Effector memory CD4-positive, alpha-beta T cell (primary cell): ENCODE results near the gene DSG2.
"Not testable (repeated sequence)": the region's sequence is repeated elsewhere in the genome, so short reads cannot be mapped to it uniquely, and the experiment has no call there.

ENCODE experiments used
- DNase-seq, 3 donors: peaks; one replicate each; pipeline ENCODE4 v3.0.0-alpha.2; 2020
- H3K27ac ChIP-seq: 2 replicates; pipeline ENCODE4 v1.7.0; 2013; ENCODE audit warnings: mild to moderate bottlenecking, low read length, moderate library complexity; ENCODE audit not compliant: insufficient read depth, poor library complexity, severe bottlenecking
- H3K27me3 ChIP-seq: replicated peaks from 2 replicates; pipeline ENCODE4 v1.7.0; 2013; ENCODE audit warnings: mild to moderate bottlenecking, low read length; ENCODE audit not compliant: insufficient read depth, control insufficient read depth, poor library complexity, severe bottlenecking
- H3K36me3 ChIP-seq: 2 replicates; pipeline ENCODE4 v1.7.0; 2013; ENCODE audit warnings: mild to moderate bottlenecking, low read length, moderate library complexity; ENCODE audit not compliant: control insufficient read depth, insufficient read depth
- H3K4me1 ChIP-seq: 2 replicates; pipeline ENCODE4 v1.7.0; 2013; ENCODE audit warnings: low read length, mild to moderate bottlenecking; ENCODE audit not compliant: control insufficient read depth, insufficient read depth, poor library complexity, severe bottlenecking
- H3K4me3 ChIP-seq: 2 replicates; pipeline ENCODE4 v1.7.0; 2013; ENCODE audit warnings: low read length, low read depth, mild to moderate bottlenecking; ENCODE audit not compliant: insufficient read depth, poor library complexity, severe bottlenecking
- H3K9me3 ChIP-seq: 2 replicates; pipeline ENCODE4 v1.7.0; 2013; ENCODE audit warnings: mild to moderate bottlenecking, low read length, moderate library complexity; ENCODE audit not compliant: control insufficient read depth

The DSG2 gene

DNA sequence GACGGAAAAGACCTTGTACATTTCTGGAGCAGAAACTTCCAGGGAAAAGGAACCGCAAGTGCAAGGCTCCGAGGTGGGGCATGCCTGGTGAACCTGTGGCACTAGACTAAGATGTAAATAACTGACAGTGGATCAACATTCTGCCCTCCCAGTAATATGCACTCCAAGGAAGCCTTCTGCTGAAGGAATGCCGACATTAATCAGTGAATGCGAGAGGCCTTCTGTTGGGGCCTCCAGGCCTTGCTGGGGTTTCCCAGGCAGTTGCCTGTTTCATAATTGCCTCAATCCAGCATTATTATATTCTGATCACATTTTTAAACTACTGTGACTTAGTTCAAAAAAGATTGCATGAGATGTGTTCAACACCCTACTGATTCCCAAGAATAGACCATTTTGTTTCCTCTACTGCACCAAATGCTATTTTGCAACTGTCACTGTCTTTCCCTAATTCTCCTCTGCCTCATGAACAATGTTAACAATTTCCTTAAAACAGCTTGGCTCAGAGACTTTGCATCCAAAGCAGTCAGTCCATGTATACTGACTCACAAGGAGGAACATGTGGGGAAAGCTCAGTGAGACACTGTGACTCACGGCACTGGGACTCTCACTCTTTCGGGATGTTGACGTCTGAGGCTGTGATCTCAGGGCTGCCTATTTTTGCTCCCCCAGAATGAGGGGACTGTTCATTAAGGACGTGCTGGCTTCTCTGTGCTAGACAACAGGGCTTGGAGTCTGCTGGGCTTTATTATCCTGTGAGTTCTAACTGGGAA is 10.5 kb upstream of the DSG2 start:
- Histone ChIP-seq H3K4me1 (no peaks in the 10 kb centered on the region), H3K27me3 (no peaks in the 10 kb centered on the region), H3K36me3 (no peaks in the 10 kb centered on the region), H3K9me3 (no peaks in the 10 kb centered on the region), H3K4me3 (no peak overlapping the region), H3K27ac (no peak overlapping the region)
- no peak for DNase-seq

DNA sequence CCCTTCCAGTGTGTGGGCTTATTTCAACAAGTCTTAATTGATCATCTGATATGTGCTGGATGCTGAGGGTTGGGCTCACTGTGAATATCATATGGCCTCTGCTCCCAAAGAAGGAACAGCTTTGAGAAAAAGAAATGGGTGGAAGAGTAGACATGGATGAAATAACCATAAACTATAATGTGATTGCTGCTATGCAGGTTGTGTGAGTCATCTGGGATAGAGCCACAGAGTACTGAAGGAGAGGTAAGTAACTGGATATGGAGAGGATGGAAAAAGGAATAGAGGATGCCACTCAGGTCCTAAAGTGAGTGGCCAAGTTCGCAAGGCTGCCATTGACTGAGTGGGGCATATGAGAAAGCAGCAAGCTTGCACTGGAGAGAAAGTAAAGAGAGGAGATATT is 8.7 kb upstream of the DSG2 start:
- no peak overlapping the region for H3K27ac ChIP-seq
- no peaks in the 10 kb centered on the region for H3K4me1 ChIP-seq
- no peaks in the 10 kb centered on the region for H3K36me3 ChIP-seq
- no peaks in the 10 kb centered on the region for H3K9me3 ChIP-seq
- no peaks in the 10 kb centered on the region for H3K27me3 ChIP-seq
- no peak for DNase-seq
- H3K4me3 ChIP-seq: no peak overlapping the region

DNA sequence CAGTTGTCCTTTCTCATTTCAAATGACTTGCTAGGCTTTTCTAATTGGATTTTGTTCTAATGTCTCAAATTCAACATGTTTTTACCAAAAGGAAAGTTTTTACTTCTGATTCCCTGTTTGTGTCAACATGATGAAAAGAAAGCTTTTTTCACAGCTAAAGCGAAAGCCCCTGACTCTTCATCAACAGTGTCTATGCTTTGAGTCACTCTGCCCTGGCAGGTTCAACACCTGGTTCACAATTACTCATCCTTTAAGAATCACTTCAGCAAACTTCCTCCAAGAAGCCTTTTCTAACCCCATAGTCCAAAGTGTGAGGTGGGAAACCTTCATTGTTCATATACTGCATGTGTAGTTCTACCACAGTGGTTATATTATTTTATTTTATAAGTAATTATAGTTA is 7.6 kb upstream of the DSG2 start:
- H3K9me3 ChIP-seq: no peaks in the 10 kb centered on the region
- H3K36me3 ChIP-seq: no peaks in the 10 kb centered on the region
- no peak for DNase-seq
- H3K4me3 ChIP-seq: no peak overlapping the region
- no peaks in the 10 kb centered on the region for H3K4me1 ChIP-seq
- H3K27ac ChIP-seq: no peak overlapping the region
- no peaks in the 10 kb centered on the region for H3K27me3 ChIP-seq

DNA sequence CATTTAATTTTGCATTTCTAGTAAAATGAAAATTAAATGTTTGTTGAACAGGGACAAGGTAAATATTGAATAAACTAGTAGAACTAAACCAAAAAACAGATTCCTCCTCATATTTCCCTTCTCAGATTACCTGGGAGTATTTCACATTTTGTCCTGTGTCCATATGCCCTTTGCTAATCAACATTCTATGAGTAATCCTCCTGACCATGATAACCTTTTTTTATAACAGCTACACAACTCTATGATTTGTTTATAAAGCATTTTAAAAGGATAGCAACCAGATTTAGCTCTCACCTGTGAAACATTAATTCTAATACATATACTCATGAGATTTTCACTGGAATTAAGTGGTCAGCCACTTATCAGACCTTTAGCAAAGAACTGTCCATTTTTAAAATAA is 7.1 kb upstream of the DSG2 start:
- no peaks in the 10 kb centered on the region for H3K36me3 ChIP-seq
- H3K4me3 ChIP-seq: no peak overlapping the region
- H3K27ac ChIP-seq: no peak overlapping the region
- no peaks in the 10 kb centered on the region for H3K27me3 ChIP-seq
- no peaks in the 10 kb centered on the region for H3K4me1 ChIP-seq
- no peak for DNase-seq
- no peaks in the 10 kb centered on the region for H3K9me3 ChIP-seq

DNA sequence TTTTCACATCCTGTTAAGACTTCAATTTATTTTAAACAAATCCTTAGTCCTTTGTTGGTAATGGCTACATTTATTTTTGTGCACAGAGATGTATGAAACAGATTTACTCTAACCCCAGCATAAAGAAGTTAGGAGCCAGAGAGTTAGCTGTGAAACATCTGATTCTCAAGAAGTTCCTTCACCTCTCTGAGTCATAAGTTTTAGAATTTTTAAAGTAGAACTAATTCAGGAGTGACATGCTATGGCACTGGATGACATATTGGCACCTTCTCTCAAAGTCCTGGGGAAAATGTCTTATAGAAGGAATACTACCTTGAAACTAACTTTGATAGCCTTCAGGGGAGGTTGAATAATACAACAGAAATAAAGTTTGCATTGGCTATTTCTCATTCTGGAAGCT is 6.4 kb upstream of the DSG2 start:
- no peak for DNase-seq

DNA sequence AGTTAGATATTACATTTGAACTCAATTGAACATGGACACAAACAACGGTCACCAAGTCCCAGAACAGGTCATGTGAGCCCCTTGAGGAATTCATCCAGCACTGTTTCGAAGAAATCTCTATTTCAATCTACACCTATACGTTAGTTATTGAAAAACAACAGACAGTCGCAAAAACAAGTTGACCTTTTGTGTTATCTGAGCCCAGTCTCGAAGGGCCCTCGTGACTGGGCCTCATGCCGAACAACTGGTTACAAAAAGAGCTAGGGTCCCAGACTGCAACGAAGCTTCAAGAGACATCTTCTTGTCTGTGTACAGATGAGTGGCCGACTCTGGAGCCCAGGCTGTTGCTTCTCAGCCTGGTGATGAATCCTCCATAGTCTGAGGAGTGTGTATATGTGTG is 5.3 kb upstream of the DSG2 start:
- Histone ChIP-seq H3K4me3 (no peak overlapping the region), H3K9me3 (no peaks in the 10 kb centered on the region), H3K36me3 (no peaks in the 10 kb centered on the region), H3K27ac (no peak overlapping the region), H3K27me3 (peaks cover 7% of the 10 kb centered on the region), H3K4me1 (no peaks in the 10 kb centered on the region)
- DNase-seq: no peak

More for the DNA sequence above, 6.4 kb upstream of the DSG2 start:
- no peak overlapping the region for H3K4me3 ChIP-seq
- no peaks in the 10 kb centered on the region for H3K4me1 ChIP-seq
- no peak overlapping the region for H3K27ac ChIP-seq
- H3K36me3 ChIP-seq: no peaks in the 10 kb centered on the region
- H3K27me3 ChIP-seq: no peaks in the 10 kb centered on the region
- no peaks in the 10 kb centered on the region for H3K9me3 ChIP-seq

DNA sequence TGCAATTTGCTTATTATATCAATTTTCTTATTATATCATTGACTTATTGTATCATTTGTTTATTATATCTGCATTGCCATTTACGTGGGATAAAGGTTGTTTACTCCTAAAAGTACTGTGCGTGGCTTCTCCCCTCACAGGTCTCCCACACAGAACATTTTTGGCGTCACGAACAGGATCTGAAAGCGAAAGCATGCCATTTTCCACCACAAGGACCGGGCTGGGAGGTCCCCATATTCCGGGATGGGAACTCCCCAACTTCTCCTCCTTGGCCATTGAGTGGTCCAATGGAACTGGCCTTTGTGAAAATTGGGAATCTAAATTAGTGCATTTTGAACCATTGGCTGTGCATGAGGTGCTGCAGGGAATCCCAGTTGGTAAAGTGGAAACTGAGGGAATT is 4.8 kb upstream of the DSG2 start:
- no peak overlapping the region for H3K4me3 ChIP-seq
- H3K9me3 ChIP-seq: no peaks in the 10 kb centered on the region
- no peak for DNase-seq
- H3K27me3 ChIP-seq: peaks cover 10% of the 10 kb centered on the region
- no peaks in the 10 kb centered on the region for H3K4me1 ChIP-seq
- no peak overlapping the region for H3K27ac ChIP-seq
- no peaks in the 10 kb centered on the region for H3K36me3 ChIP-seq

DNA sequence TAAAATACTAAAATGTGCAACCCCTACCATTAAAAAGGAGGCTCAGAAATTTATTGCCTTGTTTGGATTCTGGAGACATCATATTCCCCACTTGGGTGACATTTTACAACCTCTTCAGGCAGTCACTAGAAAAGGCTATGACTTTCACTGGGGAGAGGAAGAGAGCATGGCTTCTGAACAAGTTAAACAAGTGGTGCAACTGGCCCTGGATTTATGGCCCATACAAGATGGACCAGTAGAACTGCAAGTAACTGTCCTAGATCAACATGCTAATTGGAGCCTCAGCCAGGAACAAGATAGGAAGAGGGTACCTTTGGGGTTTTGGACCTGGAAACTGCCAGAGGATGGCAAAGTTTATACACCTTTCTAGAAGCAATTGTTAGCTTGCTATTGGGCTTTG is 4.0 kb upstream of the DSG2 start:
- Histone ChIP-seq H3K36me3 (no peaks in the 10 kb centered on the region), H3K4me1 (no peaks in the 10 kb centered on the region), H3K27ac (no peak overlapping the region), H3K27me3 (peaks cover 10% of the 10 kb centered on the region), H3K4me3 (no peak overlapping the region), H3K9me3 (no peaks in the 10 kb centered on the region)
- no peak for DNase-seq

DNA sequence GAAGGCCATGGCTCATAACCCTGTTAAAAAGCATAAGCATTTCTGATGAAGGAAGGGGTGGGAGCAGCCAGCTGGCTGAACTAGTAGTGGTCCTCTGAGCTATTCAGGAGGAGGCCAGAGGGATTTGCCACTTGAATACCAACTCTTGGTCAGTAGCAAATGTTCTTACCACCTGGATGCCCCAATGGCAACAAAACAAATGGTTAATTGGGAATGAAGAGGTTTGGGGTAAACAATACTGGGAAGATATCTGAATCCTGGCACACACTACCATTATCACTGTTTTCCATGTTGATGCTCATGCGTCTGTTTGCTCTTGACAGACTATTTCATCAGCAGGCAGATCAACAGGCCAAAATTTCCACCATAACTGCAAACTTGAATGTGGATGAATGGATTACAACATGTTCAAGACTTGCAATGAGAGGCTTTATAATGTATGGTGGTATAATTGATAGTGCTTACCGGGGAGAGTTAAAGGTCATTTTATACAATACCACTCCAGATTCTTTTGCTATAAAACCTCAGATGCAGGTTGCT is 3.2 kb upstream of the DSG2 start:
- not testable (repeated sequence) for H3K27me3 ChIP-seq, H3K4me1 ChIP-seq, H3K4me3 ChIP-seq, H3K36me3 ChIP-seq, DNase-seq, H3K9me3 ChIP-seq, H3K27ac ChIP-seq

DNA sequence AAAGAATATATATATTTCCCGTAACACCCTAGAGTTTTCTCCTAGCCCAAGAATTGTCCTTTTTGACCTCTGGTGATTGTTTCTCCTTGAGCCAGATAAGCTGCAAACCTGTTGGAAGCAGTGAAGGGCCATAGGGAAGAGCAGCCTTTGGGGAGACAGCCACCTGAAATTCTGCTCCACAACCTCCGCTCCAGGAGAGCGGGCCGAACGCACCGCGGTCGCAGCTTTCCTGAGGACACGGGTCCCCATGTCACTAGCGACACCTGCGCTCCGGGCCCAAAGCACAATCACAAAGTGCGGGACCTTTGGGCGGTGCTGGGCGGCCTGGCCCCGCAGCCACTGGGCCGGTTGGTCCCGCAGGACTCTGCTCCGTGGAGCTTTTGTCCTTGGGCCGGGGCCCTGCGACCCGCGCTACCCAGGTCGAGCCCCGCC is 557 bp upstream of the DSG2 start:
- H3K27me3 ChIP-seq: peaks cover 10% of the 10 kb centered on the region

More for the DNA sequence above, 557 bp upstream of the DSG2 start:
- no peaks in the 10 kb centered on the region for H3K36me3 ChIP-seq
- no peak overlapping the region for H3K4me3 ChIP-seq
- no peaks in the 10 kb centered on the region for H3K4me1 ChIP-seq
- DNase-seq: no peak
- H3K9me3 ChIP-seq: no peaks in the 10 kb centered on the region
- no peak overlapping the region for H3K27ac ChIP-seq
